HAP-1 (cell line): ENCODE measurements around the gene AUTS2.

Experiments used
- DNase-seq, 2 experiments: peaks; one replicate each; pipeline ENCODE4 v3.0.0-alpha.2; 2016 to 2020; ENCODE audit warnings: low spot score in 2 of 2
- H3K27me3 ChIP-seq: fragments of 250-450 bp; sonication (Bioruptor Pico); 2 replicates; pipeline ENCODE4 v1.5.1; 2020; ENCODE audit warnings: low read depth, mild to moderate bottlenecking, moderate library complexity
- H3K36me3 ChIP-seq: fragments of 250-450 bp; sonication (Bioruptor Pico); replicated peaks from 2 replicates; pipeline ENCODE4 v1.5.1; 2020; ENCODE audit warnings: mild to moderate bottlenecking
- H3K4me1 ChIP-seq: fragments of 250-450 bp; sonication (Bioruptor Pico); 2 replicates; pipeline ENCODE4 v1.5.1; 2020; ENCODE audit warnings: mild to moderate bottlenecking
- H3K4me3 ChIP-seq: fragments of 250-450 bp; sonication (Bioruptor Pico); 2 replicates; pipeline ENCODE4 v1.5.1; 2020; ENCODE audit warnings: mild to moderate bottlenecking, moderate library complexity
- H3K9me3 ChIP-seq: fragments of 250-450 bp; sonication (Bioruptor Pico); 2 replicates; pipeline ENCODE4 v1.5.1; 2020; ENCODE audit warnings: mild to moderate bottlenecking, moderate library complexity
- in situ Hi-C: fragments of 300-500 bp; cut with MboI; formaldehyde crosslinking; loops from 3 replicates; pipeline ENCODE4 v1.14.3; 2020; ENCODE audit warnings: low sequenced_read_pairs, inconsistent platforms, mixed read lengths

The AUTS2 gene

DNA sequence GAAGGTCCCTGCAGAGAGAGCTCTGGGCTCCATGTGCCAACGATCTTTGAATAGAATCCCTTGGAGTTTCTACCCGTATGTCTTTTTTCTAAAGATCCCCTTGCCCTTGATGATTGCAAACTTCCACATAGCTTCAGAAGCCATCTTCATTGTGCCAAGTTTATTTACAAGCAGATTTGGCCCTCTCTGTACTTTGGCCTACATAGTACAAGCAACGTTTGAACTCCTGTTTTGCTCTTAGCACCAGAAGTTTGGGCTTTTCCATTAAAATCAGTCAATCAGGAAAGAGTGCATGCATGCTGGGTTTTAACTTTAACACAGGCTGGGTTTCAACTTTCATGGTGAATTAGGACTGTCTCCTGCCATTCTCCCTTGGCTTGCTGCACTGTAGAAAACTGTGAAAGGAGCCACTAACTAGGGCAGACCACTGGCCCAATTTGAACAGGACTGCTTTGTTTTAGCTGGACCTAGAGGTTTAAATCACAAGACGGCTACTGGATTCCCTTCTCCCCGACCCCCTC, 976.1 kb downstream of the AUTS2 start:
- Histone ChIP-seq H3K9me3 (no peaks in the 10 kb centered on the region), H3K27me3 (no peaks in the 10 kb centered on the region), H3K4me1 (no peaks in the 10 kb centered on the region), H3K36me3 (no peaks in the 10 kb centered on the region), H3K4me3 (no peak overlapping the region)
- in situ Hi-C loops, result no loop called here
- DNase-seq, result no peak

DNA sequence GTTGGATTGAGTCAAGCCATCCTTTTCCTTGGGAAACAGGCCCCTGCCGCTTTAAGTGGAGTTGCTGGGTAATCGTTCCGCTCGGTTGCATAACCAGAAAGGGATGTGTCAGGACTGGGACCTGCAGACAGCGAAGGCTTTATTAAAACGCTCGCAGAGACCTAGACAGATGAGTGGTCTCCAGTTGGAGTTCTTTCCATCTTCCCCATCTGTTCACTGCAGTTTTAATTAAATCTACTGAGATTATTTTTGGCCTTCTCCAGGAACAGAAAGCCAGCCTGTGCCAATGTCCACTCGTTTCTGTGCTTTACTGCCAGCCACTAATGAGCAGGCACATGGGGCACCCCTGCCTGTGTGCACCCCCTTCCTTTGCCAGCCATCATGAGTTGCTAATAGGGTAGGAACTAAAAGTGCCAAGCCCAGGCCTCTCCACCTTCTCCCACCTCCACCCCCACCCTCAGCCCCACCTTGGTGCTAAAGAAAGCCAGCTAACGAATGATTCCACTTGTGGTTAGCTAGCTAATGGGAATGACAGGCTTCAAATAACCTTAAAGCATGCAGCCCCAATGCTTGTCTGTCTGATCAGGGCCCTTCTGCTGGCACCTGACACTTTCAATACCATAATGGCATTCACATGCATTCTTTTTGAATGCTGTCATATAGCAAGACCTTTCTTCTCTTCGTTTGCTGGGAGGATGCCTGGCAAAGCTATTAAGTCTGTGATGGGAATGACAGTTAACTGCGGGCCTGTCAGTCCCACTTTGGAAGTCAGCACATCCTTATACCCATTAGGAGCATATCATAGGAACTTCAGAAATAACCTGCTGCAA, 976.9 kb downstream of the AUTS2 start:
- H3K4me3 ChIP-seq, result no peak overlapping the region
- no peaks in the 10 kb centered on the region for H3K36me3 ChIP-seq
- in situ Hi-C loops, result no loop called here
- H3K27me3 ChIP-seq, result no peaks in the 10 kb centered on the region
- no peaks in the 10 kb centered on the region for H3K4me1 ChIP-seq
- DNase-seq, result no peak
- no peaks in the 10 kb centered on the region for H3K9me3 ChIP-seq

DNA sequence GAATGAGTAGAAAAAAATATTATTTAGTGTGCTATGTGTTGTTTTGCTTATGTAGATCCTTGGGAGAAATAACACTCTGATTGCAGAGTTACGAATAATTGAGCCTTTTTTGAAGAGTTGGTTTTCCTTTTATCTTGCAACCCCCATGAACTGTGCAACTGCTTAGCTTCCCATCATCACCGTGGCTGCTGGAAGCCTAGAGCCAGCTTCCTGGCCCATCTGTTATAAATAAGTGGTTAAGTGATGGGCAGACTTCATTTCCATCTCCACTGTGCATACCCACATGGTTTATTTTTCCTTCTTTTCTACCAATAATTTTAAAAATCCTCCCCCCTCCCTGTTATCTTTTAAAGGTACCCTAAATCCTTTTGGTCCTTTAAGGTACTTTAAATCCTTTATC, 978.8 kb downstream of the AUTS2 start:
- no peak for DNase-seq
- Histone ChIP-seq H3K27me3 (no peaks in the 10 kb centered on the region), H3K9me3 (no peaks in the 10 kb centered on the region), H3K36me3 (no peaks in the 10 kb centered on the region), H3K4me3 (no peak overlapping the region), H3K4me1 (no peaks in the 10 kb centered on the region)
- in situ Hi-C loops, result no loop called here

DNA sequence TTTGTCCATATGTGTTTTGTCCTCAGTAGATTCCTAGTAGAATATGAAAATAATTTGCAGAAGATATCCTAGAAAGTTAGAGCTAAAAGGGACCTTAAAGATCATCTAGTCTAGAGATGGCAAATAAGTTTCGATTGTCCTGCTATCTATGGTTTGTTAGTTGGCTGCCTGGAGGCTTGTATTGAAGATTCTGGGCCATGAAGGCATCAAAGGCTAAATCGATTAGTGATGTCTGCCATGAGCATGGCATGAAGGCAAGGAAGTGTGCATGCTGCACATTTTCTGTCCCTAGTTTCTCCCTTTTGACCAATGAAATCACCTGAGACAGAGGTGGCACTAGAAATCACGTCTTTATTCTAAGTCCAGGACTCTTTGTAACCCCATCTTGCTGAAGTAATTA, 979.9 kb downstream of the AUTS2 start:
- Histone ChIP-seq H3K9me3 (no peaks in the 10 kb centered on the region), H3K4me3 (no peak overlapping the region), H3K4me1 (no peaks in the 10 kb centered on the region), H3K36me3 (no peaks in the 10 kb centered on the region), H3K27me3 (no peaks in the 10 kb centered on the region)
- in situ Hi-C loops, result no loop called here
- no peak for DNase-seq

GRCh38 chr7:70579397-70580097, 981.3 kb downstream of the AUTS2 start:
- no peaks in the 10 kb centered on the region for H3K36me3 ChIP-seq
- no peak overlapping the region for H3K4me3 ChIP-seq
- no peaks in the 10 kb centered on the region for H3K4me1 ChIP-seq
- no peaks in the 10 kb centered on the region for H3K9me3 ChIP-seq
- in situ Hi-C loops, result no loop called here
- H3K27me3 ChIP-seq, result no peaks in the 10 kb centered on the region
- DNase-seq, result no peak

- H3K9me3 ChIP-seq, result no peaks in the 10 kb centered on the region
- in situ Hi-C loops, result no loop called here
Observed at GRCh38 chr7:70580161-70580560, 981.9 kb downstream of the AUTS2 start.

GRCh38 chr7:70582927-70583895, 984.9 kb downstream of the AUTS2 start:
- Histone ChIP-seq H3K4me3 (no peak overlapping the region), H3K36me3 (no peaks in the 10 kb centered on the region), H3K27me3 (no peaks in the 10 kb centered on the region), H3K4me1 (no peaks in the 10 kb centered on the region), H3K9me3 (no peaks in the 10 kb centered on the region)
- DNase-seq, result peak; percentile 8 to 16
- in situ Hi-C loops, result no loop called here

More at GRCh38 chr7:70580161-70580560, 981.9 kb downstream of the AUTS2 start:
- Histone ChIP-seq H3K4me3 (no peak overlapping the region), H3K4me1 (no peaks in the 10 kb centered on the region), H3K27me3 (no peaks in the 10 kb centered on the region), H3K36me3 (no peaks in the 10 kb centered on the region)
- DNase-seq, result no peak

DNA sequence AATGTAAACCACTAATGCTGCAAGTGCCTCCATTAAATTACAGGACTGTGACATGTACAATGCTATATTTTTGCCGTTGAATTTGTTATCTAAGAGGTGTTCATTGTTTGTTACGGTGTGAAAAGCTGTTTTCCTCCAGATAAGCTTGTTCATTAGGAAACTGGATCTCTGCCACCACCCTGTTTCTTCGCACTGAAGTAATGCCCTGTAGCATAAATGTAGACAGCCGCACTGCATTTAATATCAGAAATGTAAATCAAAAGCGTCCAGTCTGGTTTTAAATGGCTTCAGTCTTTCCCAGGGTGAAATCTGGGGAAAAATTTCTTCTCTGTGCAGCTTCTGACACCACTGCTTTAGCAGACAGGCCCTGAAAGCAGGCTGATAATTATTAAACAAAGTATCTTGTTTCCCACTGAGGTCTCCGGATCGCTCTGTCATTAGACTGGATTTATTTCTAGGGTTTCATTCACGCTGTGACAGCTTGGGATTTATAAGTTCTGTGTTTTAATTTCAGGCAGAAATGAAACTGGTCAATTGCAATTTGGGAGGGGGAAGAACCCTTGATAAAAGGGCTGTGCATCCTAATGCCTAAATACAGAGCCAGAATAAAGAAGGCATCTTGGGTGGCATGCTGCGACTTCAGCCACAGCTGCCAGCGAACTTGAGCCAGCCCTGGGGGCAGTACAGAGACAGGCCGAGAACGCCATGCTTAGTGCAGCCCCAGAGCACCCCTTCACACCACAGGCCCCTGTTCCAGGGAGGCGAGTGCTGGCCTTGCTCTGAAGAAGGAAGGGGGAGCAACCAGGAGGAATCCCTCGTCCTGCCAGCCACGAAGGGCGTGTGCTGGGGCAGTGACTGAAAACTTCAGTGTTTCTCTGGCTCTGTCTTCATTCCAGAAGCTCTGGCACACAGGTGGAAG, 985.9 kb downstream of the AUTS2 start:
- Histone ChIP-seq H3K9me3 (no peaks in the 10 kb centered on the region), H3K4me3 (no peak overlapping the region), H3K36me3 (no peaks in the 10 kb centered on the region), H3K4me1 (no peaks in the 10 kb centered on the region), H3K27me3 (no peaks in the 10 kb centered on the region)
- in situ Hi-C loops, result no loop called here
- DNase-seq, result no peak

GRCh38 chr7:70585071-70585470, 986.8 kb downstream of the AUTS2 start:
- DNase-seq, result no peak
- in situ Hi-C loops, result no loop called here

GRCh38 chr7:70586822-70587221, 988.5 kb downstream of the AUTS2 start:
- in situ Hi-C loops, result no loop called here
- H3K4me1 ChIP-seq, result no peaks in the 10 kb centered on the region
- DNase-seq, result no peak

More at GRCh38 chr7:70585071-70585470, 986.8 kb downstream of the AUTS2 start:
- Histone ChIP-seq H3K36me3 (no peaks in the 10 kb centered on the region), H3K4me3 (no peak overlapping the region), H3K4me1 (no peaks in the 10 kb centered on the region), H3K27me3 (no peaks in the 10 kb centered on the region), H3K9me3 (no peaks in the 10 kb centered on the region)

GRCh38 chr7:70587739-70588138, 989.5 kb downstream of the AUTS2 start:
- in situ Hi-C loops, result no loop called here
- no peak overlapping the region for H3K4me3 ChIP-seq
- H3K4me1 ChIP-seq, result no peaks in the 10 kb centered on the region

More at GRCh38 chr7:70586822-70587221, 988.5 kb downstream of the AUTS2 start:
- no peaks in the 10 kb centered on the region for H3K27me3 ChIP-seq
- no peak overlapping the region for H3K4me3 ChIP-seq
- H3K36me3 ChIP-seq, result no peaks in the 10 kb centered on the region
- H3K9me3 ChIP-seq, result no peaks in the 10 kb centered on the region

GRCh38 chr7:70588191-70588921, 990.1 kb downstream of the AUTS2 start:
- H3K4me3 ChIP-seq, result no peak overlapping the region
- in situ Hi-C loops, result no loop called here
- no peaks in the 10 kb centered on the region for H3K9me3 ChIP-seq
- H3K27me3 ChIP-seq, result no peaks in the 10 kb centered on the region
- no peak for DNase-seq
- H3K36me3 ChIP-seq, result no peaks in the 10 kb centered on the region
- H3K4me1 ChIP-seq, result no peaks in the 10 kb centered on the region

More at GRCh38 chr7:70587739-70588138, 989.5 kb downstream of the AUTS2 start:
- H3K36me3 ChIP-seq, result no peaks in the 10 kb centered on the region
- no peaks in the 10 kb centered on the region for H3K9me3 ChIP-seq
- no peak for DNase-seq
- H3K27me3 ChIP-seq, result no peaks in the 10 kb centered on the region
